ACC112 (cell line): ENCODE data around the gene MESP2.
A peak's percentile ranks its signal among the peaks of the same experiment; 100 is the strongest.

Experiments
- H2AFZ ChIP-seq: fragments of 200-600 bp; sonication (generic); one replicate; pipeline ENCODE4 v1.6.0; 2017; ENCODE audit warnings: antibody characterized with exemption, low read length; ENCODE audit not compliant: unreplicated experiment
- H3K27ac ChIP-seq: fragments of 200-600 bp; sonication (generic); 2 replicates; pipeline ENCODE4 v1.5.1; 2014; ENCODE audit warnings: low read depth, mild to moderate bottlenecking, antibody characterized with exemption, low read length, moderate library complexity
- H3K27me3 ChIP-seq: fragments of 200-600 bp; sonication (generic); 2 replicates; pipeline ENCODE4 v1.6.1; 2014; ENCODE audit warnings: mild to moderate bottlenecking, antibody characterized with exemption, low read length, moderate library complexity, mixed read lengths; ENCODE audit not compliant: insufficient read depth
- H3K36me3 ChIP-seq: fragments of 200-600 bp; sonication (generic); 2 replicates; pipeline ENCODE4 v1.6.1; 2016; ENCODE audit warnings: mild to moderate bottlenecking, antibody characterized with exemption, low read length, moderate library complexity, mixed read lengths; ENCODE audit not compliant: insufficient read depth
- H3K4me1 ChIP-seq: fragments of 200-600 bp; sonication (generic); one replicate; pipeline ENCODE4 v1.6.1; 2016; ENCODE audit warnings: low read length, mixed read lengths; ENCODE audit not compliant: insufficient read depth, unreplicated experiment, control insufficient read depth
- H3K4me3 ChIP-seq: fragments of 200-600 bp; sonication (generic); 2 replicates; pipeline ENCODE4 v1.5.1; 2014; ENCODE audit warnings: mild to moderate bottlenecking, low read depth, low read length
- H3K79me2 ChIP-seq: fragments of 200-600 bp; sonication (generic); one replicate; pipeline ENCODE4 v1.6.0; 2016; ENCODE audit warnings: low read length; ENCODE audit not compliant: control insufficient read depth, unreplicated experiment, insufficient read depth

MESP2 gene

DNA sequence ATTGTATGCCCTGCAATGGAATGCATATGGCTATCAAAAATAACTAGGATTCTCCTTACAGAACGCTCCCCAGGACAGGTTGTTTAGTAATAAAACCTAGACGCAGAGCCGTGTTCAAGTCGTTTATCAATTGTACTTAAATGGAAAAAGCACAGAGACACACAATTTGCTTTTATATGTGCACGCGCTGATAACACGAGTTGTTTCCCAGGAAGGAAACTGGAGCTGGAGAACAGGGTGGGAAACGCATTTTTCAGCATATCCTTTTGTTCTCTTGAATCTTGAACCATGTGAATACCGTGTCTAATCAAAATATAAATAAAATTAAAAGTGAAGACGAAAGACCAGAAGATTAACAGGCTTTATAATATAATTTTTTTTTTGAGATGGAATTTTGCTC is 42.2 kb downstream of the MESP2 start:
- peaks cover 19% of the 10 kb centered on the region for H3K79me2 ChIP-seq
- H3K27ac ChIP-seq = peak overlapping the region; percentile 36; the same call in 1 of the 2 replicates
- H3K36me3 ChIP-seq = no peaks in the 10 kb centered on the region
- peak overlapping the region; percentile 64 for H2AFZ ChIP-seq
- H3K4me1 ChIP-seq = peaks cover 42% of the 10 kb centered on the region
- H3K4me3 ChIP-seq = peak overlapping the region; percentile 64
- no peaks in the 10 kb centered on the region for H3K27me3 ChIP-seq

DNA sequence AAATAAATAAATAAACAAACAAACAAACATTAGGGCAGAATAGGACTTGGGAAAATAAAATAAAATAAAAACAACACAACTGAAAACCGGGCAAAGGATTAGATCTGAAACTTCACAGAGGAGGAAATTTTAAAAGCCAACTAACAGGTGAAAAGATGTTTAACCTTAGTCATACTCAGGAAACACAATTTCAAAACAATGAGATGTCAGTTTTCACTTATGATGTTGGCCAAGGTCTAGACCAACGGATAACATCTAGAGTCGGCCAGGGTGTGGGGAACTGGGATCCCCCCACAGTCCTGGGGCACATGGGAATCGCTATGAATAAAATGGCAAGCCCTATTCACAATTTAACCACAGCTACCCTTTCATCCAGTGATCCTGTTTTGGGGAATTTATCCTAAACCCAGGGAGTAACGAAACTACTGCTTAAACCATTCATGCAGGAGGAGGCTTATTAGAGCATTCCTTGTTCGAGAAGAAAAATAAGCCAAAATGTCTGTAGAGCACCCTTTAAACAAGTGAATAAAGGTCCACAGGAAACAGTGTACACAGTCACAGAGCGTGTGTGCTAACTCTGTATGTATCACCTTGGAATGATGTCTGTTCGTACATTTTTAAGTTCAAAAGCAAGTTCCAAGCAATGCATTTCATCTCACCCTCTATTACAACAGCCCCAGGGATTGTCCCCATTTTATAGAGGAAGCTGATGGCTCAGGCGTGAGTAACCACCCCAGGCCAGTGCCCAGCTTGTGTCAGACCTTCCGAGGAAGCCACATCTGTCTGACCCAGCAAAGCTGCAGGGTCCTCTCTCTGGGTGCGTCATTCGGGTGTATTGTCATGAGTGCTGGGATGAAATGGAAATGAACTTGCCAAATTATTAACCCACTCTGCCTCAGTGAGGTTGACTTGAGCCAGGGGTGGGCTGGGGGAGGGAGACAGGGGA is 44.8 kb downstream of the MESP2 start:
- H3K4me1 ChIP-seq = peaks cover 46% of the 10 kb centered on the region
- no peaks in the 10 kb centered on the region for H3K27me3 ChIP-seq
- peak overlapping the region; percentile 41 for H3K4me3 ChIP-seq
- H2AFZ ChIP-seq = peak overlapping the region; percentile 65
- no peaks in the 10 kb centered on the region for H3K36me3 ChIP-seq
- H3K27ac ChIP-seq = peak overlapping the region; percentile 89
- no peaks in the 10 kb centered on the region for H3K79me2 ChIP-seq

DNA sequence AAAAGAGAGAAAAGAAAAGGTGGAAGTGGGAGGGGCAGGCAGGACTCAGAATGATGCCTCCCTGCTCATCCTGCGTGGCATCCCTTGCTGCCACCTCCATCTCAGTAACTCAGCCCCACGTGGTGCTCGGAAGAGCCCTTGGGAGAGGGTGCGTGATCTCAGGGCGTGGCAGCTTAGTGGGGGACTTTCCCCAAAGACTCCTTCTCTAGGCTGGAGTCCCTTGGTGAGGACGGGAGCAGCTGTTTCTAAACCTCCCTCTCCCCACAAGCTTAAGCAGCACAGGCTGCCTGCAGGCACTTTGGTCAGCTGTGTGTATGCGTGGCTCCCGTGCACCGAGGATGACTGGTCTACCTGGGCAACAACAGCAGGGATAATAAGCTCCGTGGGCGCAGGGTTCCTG is 45.9 kb downstream of the MESP2 start:
- Histone ChIP-seq H2AFZ (no peak overlapping the region), H3K36me3 (no peaks in the 10 kb centered on the region), H3K79me2 (no peaks in the 10 kb centered on the region), H3K4me1 (peaks cover 46% of the 10 kb centered on the region), H3K4me3 (no peak overlapping the region), H3K27me3 (no peaks in the 10 kb centered on the region), H3K27ac (peak overlapping the region; percentile 89)

DNA sequence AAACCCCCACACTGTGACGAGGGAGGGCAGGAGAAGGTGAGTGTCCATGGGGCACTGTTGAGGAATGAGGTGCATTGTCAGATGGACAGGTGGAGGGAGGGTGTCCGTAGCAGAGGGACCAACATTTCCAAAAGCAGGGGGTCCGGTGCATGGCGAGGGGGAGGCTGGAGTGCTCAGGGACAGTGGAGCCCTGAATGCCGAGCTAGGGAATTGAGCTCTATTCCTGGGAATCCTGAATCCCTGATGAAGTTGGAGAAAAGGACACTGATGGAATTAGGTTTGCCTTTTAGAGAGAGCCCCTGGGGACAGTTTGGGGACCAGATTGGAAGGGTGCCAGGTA is 46.4 kb downstream of the MESP2 start:
- Histone ChIP-seq H3K27ac (peak overlapping the region; percentile 89), H3K4me3 (no peak overlapping the region), H3K27me3 (no peaks in the 10 kb centered on the region), H3K79me2 (no peaks in the 10 kb centered on the region), H2AFZ (no peak overlapping the region), H3K36me3 (no peaks in the 10 kb centered on the region), H3K4me1 (peaks cover 43% of the 10 kb centered on the region)

DNA sequence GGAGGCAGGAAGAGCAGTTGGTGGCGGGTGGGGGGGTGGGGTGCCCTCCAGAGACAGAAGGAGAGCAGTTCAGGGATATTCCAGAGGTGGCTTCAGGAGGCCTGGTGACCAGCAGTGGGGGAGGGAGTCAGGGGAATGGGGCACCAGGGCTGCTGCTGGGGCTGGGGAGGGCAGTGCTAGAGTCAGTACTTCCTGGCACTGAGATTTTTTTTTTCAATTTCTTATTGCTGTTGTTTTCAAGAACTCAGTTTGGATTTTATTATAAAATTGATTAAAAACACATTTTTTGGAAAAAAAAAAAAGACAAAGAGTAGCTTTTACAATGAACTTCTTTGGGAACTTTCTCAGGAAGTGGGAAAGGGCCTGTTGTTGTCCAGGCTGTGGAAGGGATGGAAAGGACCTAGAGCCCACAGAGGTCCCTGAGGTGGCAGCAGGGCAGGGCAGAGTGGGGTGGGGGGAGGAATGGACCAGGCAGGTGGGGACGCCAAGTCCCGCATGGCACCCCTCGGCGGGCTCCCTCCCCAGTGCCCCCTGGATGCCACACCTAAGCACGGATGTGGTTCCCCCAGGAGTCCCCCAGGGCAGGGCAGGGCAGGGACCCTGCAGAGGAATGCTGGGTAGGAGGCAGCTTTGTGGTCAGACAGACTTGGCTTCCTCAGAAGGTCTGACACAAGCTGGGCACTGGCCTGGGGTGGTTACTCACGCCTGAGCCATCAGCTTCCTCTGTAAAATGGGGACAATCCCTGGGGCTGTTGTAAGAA is 47.0 kb downstream of the MESP2 start:
- Histone ChIP-seq H3K36me3 (no peaks in the 10 kb centered on the region), H2AFZ (no peak overlapping the region), H3K4me3 (no peak overlapping the region), H3K4me1 (peaks cover 42% of the 10 kb centered on the region), H3K27me3 (no peaks in the 10 kb centered on the region), H3K79me2 (no peaks in the 10 kb centered on the region), H3K27ac (peak overlapping the region; percentile 89)

DNA sequence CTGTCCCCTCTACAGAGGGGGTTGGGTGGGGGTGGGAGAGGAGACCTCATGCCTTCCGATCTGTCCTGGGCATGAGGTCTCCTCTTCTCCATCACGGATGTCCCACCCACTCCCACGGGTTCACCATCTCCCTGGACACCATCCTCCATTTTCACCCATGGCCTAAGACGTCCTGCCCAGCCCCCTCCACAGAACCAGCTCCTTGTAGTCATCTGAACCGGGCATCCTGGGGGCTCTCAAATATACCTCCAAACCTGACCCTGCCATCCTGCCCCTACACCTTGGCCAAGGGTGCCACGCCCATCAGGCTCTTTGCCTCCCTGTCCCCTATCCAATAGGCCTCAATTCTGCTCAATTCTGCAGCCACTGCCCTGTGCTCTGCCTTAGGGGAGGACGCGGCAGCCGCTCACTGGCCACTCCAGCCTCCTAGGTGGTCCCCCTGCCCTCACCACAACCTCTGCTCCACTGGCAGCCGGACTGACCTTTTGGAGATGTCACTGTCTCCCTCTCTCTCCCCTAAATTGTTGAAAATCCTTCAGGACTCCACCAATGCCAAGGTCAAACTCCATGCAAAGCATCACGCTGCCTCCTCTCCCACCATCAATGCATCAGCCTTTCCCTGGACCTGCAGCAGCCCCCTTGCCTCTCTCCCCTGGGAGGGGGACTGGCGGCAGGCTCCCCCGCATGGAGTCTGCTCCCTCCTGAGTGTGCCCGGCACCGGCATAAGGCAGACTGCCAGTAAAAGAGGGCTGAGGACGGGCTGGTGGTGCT is 47.9 kb downstream of the MESP2 start:
- H3K4me3 ChIP-seq = no peak overlapping the region
- H3K27me3 ChIP-seq = no peaks in the 10 kb centered on the region
- H2AFZ ChIP-seq = no peak overlapping the region
- H3K36me3 ChIP-seq = no peaks in the 10 kb centered on the region
- H3K4me1 ChIP-seq = peaks cover 48% of the 10 kb centered on the region
- H3K27ac ChIP-seq = peak overlapping the region; percentile 89
- no peaks in the 10 kb centered on the region for H3K79me2 ChIP-seq

DNA sequence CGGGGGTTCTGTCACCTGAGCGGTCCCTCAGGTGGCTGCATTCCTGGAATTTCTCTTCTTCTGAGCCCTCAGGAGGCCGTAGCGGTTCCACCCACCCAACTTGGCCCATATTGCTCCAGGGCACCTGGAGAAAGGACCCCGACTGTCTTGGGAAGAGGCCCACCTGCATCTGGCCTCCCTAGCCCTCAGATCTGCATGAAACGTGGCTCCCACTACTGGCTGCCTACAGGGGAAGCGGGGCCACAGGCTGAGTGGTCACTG is 48.4 kb downstream of the MESP2 start:
- Histone ChIP-seq H3K4me3 (no peak overlapping the region), H2AFZ (no peak overlapping the region), H3K36me3 (no peaks in the 10 kb centered on the region), H3K4me1 (peaks cover 51% of the 10 kb centered on the region), H3K27me3 (no peaks in the 10 kb centered on the region), H3K79me2 (no peaks in the 10 kb centered on the region), H3K27ac (no peak overlapping the region)

DNA sequence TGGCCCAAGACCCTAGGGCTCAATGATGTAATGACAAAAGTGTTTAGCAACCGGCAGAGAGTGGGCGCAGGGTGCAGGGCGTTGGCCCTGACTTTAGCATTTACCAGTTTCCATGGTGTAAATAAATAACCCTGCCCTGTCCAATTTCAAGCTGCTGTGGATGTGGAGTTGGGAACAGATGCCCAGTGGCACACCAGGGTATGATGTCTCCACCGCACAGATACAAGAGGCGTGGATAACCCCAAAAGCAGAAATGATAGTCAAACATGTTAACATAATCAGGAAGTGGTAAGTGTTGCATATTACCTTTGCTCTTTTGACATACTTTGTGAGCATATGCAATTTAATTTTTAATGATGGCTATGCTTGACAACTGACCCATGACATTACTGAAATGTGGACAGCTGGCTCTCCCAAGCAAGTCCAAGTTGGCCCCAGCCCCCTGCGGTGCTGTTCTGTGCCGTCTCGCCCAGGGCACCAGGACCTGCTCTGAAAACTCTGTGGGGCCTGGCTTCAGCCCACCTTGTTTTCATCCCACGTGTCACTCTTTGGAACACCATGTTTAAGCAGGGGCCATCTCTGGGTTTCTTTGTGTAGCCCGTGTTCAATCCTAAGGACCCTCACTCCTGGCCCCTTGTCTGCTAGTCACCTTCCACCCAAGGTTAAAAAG is 49.3 kb downstream of the MESP2 start:
- Histone ChIP-seq H3K4me1 (peaks cover 59% of the 10 kb centered on the region), H3K79me2 (no peaks in the 10 kb centered on the region), H3K27me3 (no peaks in the 10 kb centered on the region), H2AFZ (no peak overlapping the region), H3K36me3 (no peaks in the 10 kb centered on the region), H3K4me3 (no peak overlapping the region), H3K27ac (no peak overlapping the region)

DNA sequence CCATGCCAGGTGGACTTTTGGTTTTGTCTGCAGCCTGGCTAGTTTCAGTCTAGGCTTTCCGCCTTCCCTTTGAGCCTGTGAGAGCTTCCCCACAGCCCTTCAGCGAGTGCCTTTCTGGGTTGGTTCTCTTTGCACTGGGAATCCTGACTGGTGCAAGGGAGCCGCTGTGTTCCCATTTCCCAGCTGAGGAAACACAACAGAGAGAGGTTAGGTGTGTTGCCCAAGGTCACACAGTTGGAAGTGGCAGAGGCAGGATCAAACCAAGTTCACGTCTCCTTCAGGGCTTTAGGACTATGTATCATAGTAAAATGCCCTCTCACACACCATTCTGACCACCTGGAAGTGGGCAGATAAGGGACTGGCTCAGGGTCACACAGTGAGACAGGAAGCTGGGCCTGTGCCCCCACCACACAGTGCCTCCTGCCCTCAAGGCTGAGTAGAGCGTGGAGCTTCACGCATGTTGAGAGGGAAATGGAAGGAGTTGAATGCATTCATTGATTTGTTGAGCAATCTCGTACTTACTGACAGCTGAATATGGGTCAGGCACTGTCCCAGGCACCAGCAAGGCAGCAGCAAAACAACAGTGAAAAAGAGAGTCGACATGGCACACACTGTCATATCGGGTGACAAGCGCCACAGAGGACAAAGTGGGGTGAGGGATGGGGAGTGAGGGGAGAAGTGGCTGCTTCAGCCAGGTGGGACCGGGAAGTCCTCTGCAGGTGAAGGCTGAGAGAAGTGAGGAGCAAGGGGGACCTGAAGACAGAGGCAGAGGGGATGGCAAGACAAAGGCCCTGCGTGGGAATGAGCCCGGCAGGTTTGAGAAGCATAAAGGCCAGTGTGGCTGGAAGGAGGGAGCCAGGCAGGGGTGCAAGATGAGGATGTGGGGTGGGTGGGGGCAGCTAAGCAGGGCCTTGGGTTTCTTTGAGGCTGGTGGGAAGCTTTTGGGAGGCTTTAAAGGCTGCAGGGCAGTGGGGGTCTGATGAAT is 50.8 kb downstream of the MESP2 start:
- no peak overlapping the region for H3K27ac ChIP-seq
- H3K36me3 ChIP-seq = no peaks in the 10 kb centered on the region
- no peak overlapping the region for H3K4me3 ChIP-seq
- no peak overlapping the region for H2AFZ ChIP-seq
- no peaks in the 10 kb centered on the region for H3K79me2 ChIP-seq
- peaks cover 57% of the 10 kb centered on the region for H3K4me1 ChIP-seq
- no peaks in the 10 kb centered on the region for H3K27me3 ChIP-seq
